ENCODE measurements around the gene LHX4. TPM values are rescaled to one million over a fixed set of nuclear protein-coding genes. Genes with fewer than 3 reads are reported as not detected.

LHX4 gene
- polyA plus RNA-seq, 1 experiment: 0.06 TPM

- ChIA-PET CTCF (interaction anchor here (2.0 kb wide), 1 partner anchor 16 kb away, joined by 5 read pairs; no protein-coding TSS in a partner anchor), POLR2A (interaction anchor here (0.6 kb wide), 1 partner anchor 287 kb away, joined by 3 read pairs; no protein-coding TSS in a partner anchor)
- peaks cover 68% of the 10 kb centered on the region for H3K27me3 ChIP-seq (ENCODE audit: control insufficient read depth, insufficient read depth, low read length)
- DNase-seq (ENCODE audit: low read depth): no peak
- no peak overlapping the region for H3K4me3 ChIP-seq (ENCODE audit: low read depth, low read length)
- no peak for TF ChIP-seq CTCF (IDR thresholded peaks at IDR 0.05; ENCODE audit: insufficient read depth, low read depth, low read length)
- no peaks in the 10 kb centered on the region for H3K36me3 ChIP-seq (ENCODE audit: control insufficient read depth, insufficient read depth, low read length)
These were observed 6.8 kb downstream of the LHX4 start for GRCh38 chr1:180236698-180237509.

- H3K4me3 ChIP-seq (ENCODE audit: low read depth, low read length): no peak overlapping the region
- DNase-seq (ENCODE audit: low read depth): no peak
- no peaks in the 10 kb centered on the region for H3K36me3 ChIP-seq (ENCODE audit: control insufficient read depth, insufficient read depth, low read length)
- CTCF ChIA-PET: interaction anchor here (2.0 kb wide), 1 partner anchor 15 kb away, joined by 5 read pairs; no protein-coding TSS in a partner anchor
- peaks cover 60% of the 10 kb centered on the region for H3K27me3 ChIP-seq (ENCODE audit: control insufficient read depth, insufficient read depth, low read length)
- no peak for TF ChIP-seq CTCF (IDR thresholded peaks at IDR 0.05; ENCODE audit: insufficient read depth, low read depth, low read length)
- POLR2A ChIA-PET: no interaction called here
These were observed 7.9 kb downstream of the LHX4 start for GRCh38 chr1:180237869-180238476.

GRCh38 chr1:180238675-180239074, 8.6 kb downstream of the LHX4 start:
- DNase-seq (ENCODE audit: low read depth): no peak
- Histone ChIP-seq H3K36me3 (ENCODE audit: control insufficient read depth, insufficient read depth, low read length) (no peaks in the 10 kb centered on the region), H3K4me3 (ENCODE audit: low read depth, low read length) (no peak overlapping the region), H3K27me3 (ENCODE audit: control insufficient read depth, insufficient read depth, low read length) (peaks cover 55% of the 10 kb centered on the region)
- TF ChIP-seq CTCF (IDR thresholded peaks at IDR 0.05; ENCODE audit: insufficient read depth, low read depth, low read length): no peak
- CTCF ChIA-PET: interaction anchor here (0.7 to 2.0 kb wide), 2 partner anchors 14 to 50 kb away, joined by 3 to 5 read pairs; no protein-coding TSS in a partner anchor
- POLR2A ChIA-PET: no interaction called here

- ChIA-PET CTCF (interaction anchor here (0.7 to 2.0 kb wide), 2 partner anchors 13 to 51 kb away, joined by 3 to 5 read pairs; no protein-coding TSS in a partner anchor), POLR2A (no interaction called here)
- peaks cover 49% of the 10 kb centered on the region for H3K27me3 ChIP-seq (ENCODE audit: control insufficient read depth, insufficient read depth, low read length)
- no peaks in the 10 kb centered on the region for H3K36me3 ChIP-seq (ENCODE audit: control insufficient read depth, insufficient read depth, low read length)
- no peak for DNase-seq (ENCODE audit: low read depth)
- TF ChIP-seq CTCF (IDR thresholded peaks at IDR 0.05; ENCODE audit: insufficient read depth, low read depth, low read length): no peak
- no peak overlapping the region for H3K4me3 ChIP-seq (ENCODE audit: low read depth, low read length)
These were observed 9.4 kb downstream of the LHX4 start for GRCh38 chr1:180239145-180240096.

All from BJ (cell line).